HG02610 (cell line): ENCODE measurements around the gene ENTPD6.
"Not testable (repeated sequence)": the region's sequence is repeated elsewhere in the genome, so short reads cannot be mapped to it uniquely, and the experiment has no call there.

Experiments used
- ATAC-seq: cut with Tn5 transposase; IDR thresholded peaks from one replicate; pipeline ENCODE4 v1.9.1; 2021; ENCODE audit warnings: mild to moderate bottlenecking, moderate library complexity; ENCODE audit not compliant: unreplicated experiment

Gene ENTPD6

GRCh38 chr20:25223179-25223661 is 27.7 kb downstream of the ENTPD6 start:
- ATAC-seq: no peak

DNA sequence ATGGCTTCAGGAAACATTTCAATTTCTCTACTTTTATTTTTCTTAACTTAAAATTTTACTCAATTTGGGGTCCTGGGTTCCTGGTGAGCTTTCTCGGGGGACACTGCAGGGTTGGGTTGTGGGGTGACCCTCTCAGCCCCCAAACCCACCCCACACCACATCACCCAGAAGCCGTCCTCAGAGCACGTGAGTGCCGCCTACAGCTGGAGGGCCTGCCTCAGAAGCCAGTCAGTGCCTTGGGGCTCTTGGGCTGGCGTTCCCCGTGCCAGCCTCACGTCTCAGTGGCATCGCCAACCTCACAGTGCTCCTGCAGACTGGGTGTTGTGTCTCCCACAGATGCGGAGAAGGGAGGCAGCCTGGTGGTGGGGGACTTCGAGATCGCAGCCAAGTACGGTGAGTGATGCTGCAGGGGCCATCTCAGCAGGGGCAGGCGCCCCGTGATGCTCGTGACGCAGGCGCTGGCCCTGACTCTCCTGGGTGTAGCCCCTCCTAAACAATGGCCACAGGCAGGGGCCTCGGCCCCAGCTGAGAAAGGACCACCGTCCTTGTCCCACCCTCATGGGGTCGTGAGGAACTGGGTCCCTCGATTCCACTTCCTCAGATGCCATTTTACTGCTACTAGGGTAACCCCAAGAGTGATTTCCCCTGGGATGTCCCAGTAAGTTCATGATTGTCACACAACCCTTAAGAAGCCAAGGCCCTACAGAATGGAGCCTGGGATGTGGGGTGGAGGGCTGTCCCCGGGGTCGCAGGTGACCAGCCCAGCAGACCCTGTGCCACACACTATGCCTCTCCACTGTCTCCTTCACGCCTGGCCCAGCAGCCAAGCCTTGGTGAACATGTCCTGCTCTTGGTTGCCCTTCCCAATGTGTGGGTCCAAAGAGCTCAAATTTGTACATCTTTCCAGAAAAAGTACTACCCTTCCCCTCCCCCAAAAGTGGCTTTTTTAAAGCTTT is 28.5 kb downstream of the ENTPD6 start:
- ATAC-seq: no peak

GRCh38 chr20:25224941-25225340 is 29.4 kb downstream of the ENTPD6 start:
- ATAC-seq: no peak

GRCh38 chr20:25225642-25226432 is 30.3 kb downstream of the ENTPD6 start:
- ATAC-seq: no peak

DNA sequence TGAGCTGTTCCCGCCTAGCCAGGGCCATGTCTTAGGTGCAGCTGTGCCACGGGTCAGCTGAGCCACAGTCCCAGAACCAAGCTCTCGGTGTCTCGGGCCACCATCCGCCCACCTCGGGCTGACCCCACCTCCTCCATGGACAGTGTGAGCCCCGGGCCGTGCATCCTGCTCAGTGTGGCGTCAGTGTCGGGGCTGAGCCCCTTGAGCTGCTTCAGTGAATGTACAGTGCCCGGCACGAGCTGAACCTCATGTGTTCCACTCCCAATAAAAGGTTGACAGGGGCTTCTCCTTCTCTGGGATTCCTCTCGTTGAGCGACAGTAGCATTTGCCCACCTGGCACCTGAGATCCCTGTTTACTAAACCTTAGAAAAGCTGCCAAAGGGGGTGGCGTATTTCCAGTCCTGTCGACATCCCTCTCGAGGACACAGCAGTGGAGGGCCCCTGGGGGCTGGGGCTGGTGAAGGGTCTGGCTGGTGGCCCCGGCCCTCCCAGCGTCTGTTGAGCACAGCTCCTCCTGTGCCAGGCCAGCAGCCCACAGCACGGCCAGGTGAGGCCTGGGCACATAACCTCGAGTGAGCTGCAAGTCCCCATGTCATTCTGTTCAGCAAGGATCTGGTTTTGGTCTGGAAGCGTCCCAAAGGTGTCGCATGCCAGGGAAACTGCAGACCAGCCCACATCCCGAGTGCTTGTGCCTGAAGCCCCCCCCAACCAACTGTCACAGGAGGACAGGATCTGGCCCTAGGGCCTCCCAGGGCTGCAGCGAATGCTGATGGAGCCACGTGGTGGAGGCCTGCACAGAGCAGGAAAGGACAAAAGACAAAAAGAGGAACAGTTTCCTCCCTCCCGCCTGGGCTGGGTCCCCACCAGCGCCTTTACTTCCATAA is 31.2 kb downstream of the ENTPD6 start:
- no peak for ATAC-seq

- ATAC-seq: no peak
These were observed 31.9 kb downstream of the ENTPD6 start for GRCh38 chr20:25227317-25227831.

GRCh38 chr20:25229486-25230165 is 34.1 kb downstream of the ENTPD6 start:
- ATAC-seq: no peak

- peak; percentile 67 for ATAC-seq
These were observed 34.8 kb downstream of the ENTPD6 start for GRCh38 chr20:25230166-25230831.

GRCh38 chr20:25233016-25233772 is 37.7 kb downstream of the ENTPD6 start:
- no peak for ATAC-seq

DNA sequence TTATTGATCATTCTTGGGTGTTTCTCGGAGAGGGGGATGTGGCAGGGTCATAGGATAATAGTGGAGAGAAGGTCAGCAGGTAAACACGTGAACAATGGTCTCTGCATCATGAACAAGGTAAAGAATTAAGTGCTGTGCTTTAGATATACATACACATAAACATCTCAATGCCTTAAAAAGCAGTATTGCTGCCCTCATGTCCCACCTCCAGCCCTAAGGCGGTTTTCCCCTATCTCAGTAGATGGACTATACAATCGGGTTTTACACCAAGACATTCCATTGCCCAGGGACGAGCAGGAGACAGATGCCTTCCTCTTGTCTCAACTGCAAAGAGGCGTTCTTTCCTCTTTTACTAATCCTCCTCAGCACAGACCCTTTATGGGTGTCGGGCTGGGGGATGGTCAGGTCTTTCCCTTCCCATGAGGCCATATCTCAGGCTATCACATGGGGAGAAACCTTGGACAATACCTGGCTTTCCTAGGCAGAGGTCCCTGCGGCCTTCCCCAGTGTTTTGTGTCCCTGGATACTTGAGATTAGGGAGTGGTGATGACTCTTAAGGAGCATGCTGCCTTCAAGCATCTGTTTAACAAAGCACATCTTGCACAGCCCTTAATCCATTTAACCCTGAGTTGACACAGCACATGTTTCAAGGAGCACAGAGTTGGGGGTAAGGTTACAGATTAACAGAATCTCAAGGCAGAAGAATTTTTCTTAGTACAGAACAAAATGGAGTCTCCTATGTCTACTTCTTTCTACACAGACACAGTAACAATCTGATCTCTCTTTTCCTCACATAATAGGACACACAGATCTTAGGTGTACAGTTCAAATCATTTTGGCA is 38.7 kb downstream of the ENTPD6 start:
- not testable (repeated sequence) for ATAC-seq

DNA sequence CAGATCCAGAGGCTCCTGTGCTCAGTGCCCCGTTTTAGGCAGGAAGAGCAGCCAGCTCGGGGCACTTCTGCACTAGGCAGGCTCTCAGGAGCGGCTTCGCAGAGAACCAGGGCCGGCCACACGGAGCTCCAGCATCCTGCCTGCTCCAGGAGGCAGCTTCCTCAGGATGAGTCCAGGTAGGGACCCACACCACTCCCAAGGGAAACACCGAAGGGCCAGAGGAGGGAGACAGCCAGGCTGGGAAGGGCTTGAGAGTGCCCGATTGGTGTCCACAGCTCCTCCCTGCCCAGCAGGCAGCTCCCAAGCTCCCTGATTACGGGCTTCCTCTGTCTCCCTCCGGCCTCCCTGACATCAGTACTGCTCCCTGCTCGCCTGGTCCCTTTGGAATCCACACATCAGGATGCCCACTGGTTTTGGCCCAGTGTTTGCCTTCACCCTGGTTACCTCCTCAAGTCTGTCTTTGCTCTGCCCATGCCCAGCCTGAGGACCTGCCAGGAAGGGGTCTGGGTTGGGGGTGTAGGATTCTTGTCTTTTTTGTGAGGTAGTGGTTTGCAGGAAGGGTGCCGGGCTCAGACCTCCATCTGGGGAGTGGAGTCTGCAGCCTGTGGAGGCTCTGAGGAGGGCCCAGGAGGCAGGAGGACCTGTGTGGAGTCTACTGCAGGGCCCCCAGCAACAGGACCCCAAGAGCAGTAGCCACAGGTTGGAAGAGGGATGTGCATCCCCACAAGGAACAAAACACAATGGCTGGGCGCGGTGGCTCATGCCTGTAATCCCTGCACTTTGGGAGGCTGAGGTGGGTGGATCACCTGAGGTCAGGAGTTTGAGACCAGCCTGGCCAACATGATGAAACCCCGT is 41.2 kb downstream of the ENTPD6 start:
- no peak for ATAC-seq

DNA sequence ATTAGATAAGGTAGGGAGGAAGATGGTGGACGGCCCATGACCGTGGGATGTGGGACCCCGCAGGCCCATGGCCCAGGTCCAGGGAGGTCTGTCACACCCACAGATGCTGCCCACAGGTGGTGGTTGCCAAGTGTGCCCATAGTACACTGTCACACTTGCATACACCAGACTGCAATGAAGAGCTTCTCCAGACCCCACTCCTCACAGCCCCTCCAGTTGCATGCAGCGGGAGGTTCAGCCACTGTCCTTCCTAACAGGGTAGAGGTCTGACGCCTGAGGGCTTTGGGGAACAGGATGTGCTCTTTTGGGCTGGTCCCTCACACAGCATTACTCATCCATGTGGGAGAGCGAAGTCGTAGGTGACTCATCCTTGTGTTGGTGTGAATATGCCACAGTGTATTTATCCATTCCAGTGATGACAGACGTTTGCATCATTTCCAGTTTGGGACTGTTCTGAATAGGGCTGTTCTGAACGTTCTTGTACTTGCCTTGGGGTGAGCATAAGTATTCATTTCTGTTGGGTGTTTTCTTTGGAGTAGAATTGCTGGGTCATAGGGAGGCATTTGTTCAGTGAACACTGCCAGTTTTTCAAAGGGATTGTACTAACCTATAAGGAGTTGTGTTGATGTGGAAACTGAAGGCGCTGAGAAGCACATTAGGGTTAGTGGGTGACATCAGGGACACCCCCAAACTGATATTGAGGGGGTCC is 42.3 kb downstream of the ENTPD6 start:
- ATAC-seq: peak; percentile 73

GRCh38 chr20:25238319-25239037 is 43.0 kb downstream of the ENTPD6 start:
- no peak for ATAC-seq

GRCh38 chr20:25239387-25240370 is 44.2 kb downstream of the ENTPD6 start:
- no peak for ATAC-seq
